H9 (cell line): ENCODE results near the gene BCL7C. TPM values are rescaled to one million over a fixed set of nuclear protein-coding genes. Genes with fewer than 3 reads are reported as not detected.

Source experiments
- DNase-seq: peaks from one replicate; pipeline ENCODE4 v3.0.0-alpha.2; 2017
- H2AFZ ChIP-seq: one replicate; pipeline ENCODE4 v1.6.1; 2013; ENCODE audit warnings: mild to moderate bottlenecking, low read length, control low read depth, moderate library complexity
- H2AK5ac ChIP-seq: 2 replicates; pipeline ENCODE4 v1.6.1; 2013; ENCODE audit warnings: low read length, control low read depth, mixed read lengths; ENCODE audit not compliant: insufficient read length
- H2BK120ac ChIP-seq: one replicate; pipeline ENCODE4 v1.6.1; 2013; ENCODE audit warnings: low read depth, mild to moderate bottlenecking, low read length, control low read depth, inconsistent platforms; ENCODE audit not compliant: poor library complexity, severe bottlenecking
- H2BK12ac ChIP-seq: 2 replicates; pipeline ENCODE4 v1.6.1; 2013; ENCODE audit warnings: low read length, control low read depth, mixed read lengths, low read depth; ENCODE audit not compliant: insufficient read length
- H2BK15ac ChIP-seq: 2 replicates; pipeline ENCODE4 v1.6.1; 2013; ENCODE audit warnings: low read depth, low read length, control low read depth
- H2BK20ac ChIP-seq: one replicate; pipeline ENCODE4 v1.6.1; 2013; ENCODE audit warnings: low read depth, mild to moderate bottlenecking, low read length, control low read depth, inconsistent platforms; ENCODE audit not compliant: poor library complexity, severe bottlenecking
- H2BK5ac ChIP-seq: 2 replicates; pipeline ENCODE4 v1.6.1; 2013; ENCODE audit warnings: low read length, control low read depth, mixed read lengths; ENCODE audit not compliant: insufficient read length
- H3K14ac ChIP-seq: 2 replicates; pipeline ENCODE4 v1.6.1; 2013; ENCODE audit warnings: low read length, control low read depth; ENCODE audit not compliant: insufficient read depth
- H3K18ac ChIP-seq: 2 replicates; pipeline ENCODE4 v1.6.1; 2013; ENCODE audit warnings: low read depth, mild to moderate bottlenecking, mixed read lengths, low read length, control low read depth; ENCODE audit not compliant: insufficient read length
- H3K23ac ChIP-seq: 2 replicates; pipeline ENCODE4 v1.6.1; 2013; ENCODE audit warnings: low read length, control low read depth, mixed read lengths, low read depth; ENCODE audit not compliant: insufficient read length
- H3K23me2 ChIP-seq: 2 replicates; pipeline ENCODE4 v1.6.1; 2013; ENCODE audit warnings: low read depth, mild to moderate bottlenecking, mixed read lengths, low read length, control low read depth; ENCODE audit not compliant: insufficient read length, poor library complexity, severe bottlenecking
- H3K27ac ChIP-seq: 2 replicates; pipeline ENCODE4 v1.5.1; 2013; ENCODE audit warnings: low read length, control low read depth, mixed read lengths, low read depth; ENCODE audit not compliant: insufficient read length
- H3K27me3 ChIP-seq: 2 replicates; pipeline ENCODE4 v1.6.1; 2013; ENCODE audit warnings: low read length, control low read depth, inconsistent platforms; ENCODE audit not compliant: insufficient read depth
- H3K4ac ChIP-seq: 2 replicates; pipeline ENCODE4 v1.6.1; 2013; ENCODE audit warnings: low read depth, mild to moderate bottlenecking, control low read depth, inconsistent platforms, low read length, moderate library complexity
- H3K4me1 ChIP-seq: 2 replicates; pipeline ENCODE4 v1.6.1; 2013; ENCODE audit warnings: low read length, control low read depth, inconsistent platforms; ENCODE audit not compliant: insufficient read depth
- H3K4me2 ChIP-seq: 2 replicates; pipeline ENCODE4 v1.6.1; 2013; ENCODE audit warnings: low read length, control low read depth, mixed read lengths; ENCODE audit not compliant: insufficient read length, insufficient read depth
- H3K56ac ChIP-seq: 2 replicates; pipeline ENCODE4 v1.6.1; 2013; ENCODE audit warnings: low read depth, mild to moderate bottlenecking, mixed read lengths, low read length, control low read depth; ENCODE audit not compliant: insufficient read length
- H3K79me1 ChIP-seq: 2 replicates; pipeline ENCODE4 v1.6.1; 2013; ENCODE audit warnings: low read depth, mild to moderate bottlenecking, moderate library complexity, low read length, control low read depth, inconsistent platforms; ENCODE audit not compliant: insufficient read depth, poor library complexity, severe bottlenecking
- H3K79me2 ChIP-seq: 2 replicates; pipeline ENCODE4 v1.6.1; 2013; ENCODE audit warnings: low read length, control low read depth, inconsistent platforms; ENCODE audit not compliant: insufficient read depth
- H3K9ac ChIP-seq: 2 replicates; pipeline ENCODE4 v1.6.1; 2013; ENCODE audit warnings: low read length, control low read depth, mixed read lengths; ENCODE audit not compliant: insufficient read length; ENCODE audit errors: extremely low read depth
- H3K9me3 ChIP-seq: one replicate; pipeline ENCODE4 v1.6.1; 2013; ENCODE audit warnings: low read depth, low read length, inconsistent platforms; ENCODE audit not compliant: control insufficient read depth
- H3T11ph ChIP-seq: one replicate; pipeline ENCODE4 v1.6.1; 2013; ENCODE audit warnings: mild to moderate bottlenecking, low read length, control low read depth, inconsistent platforms
- H4K20me1 ChIP-seq: one replicate; pipeline ENCODE4 v1.6.1; 2013; ENCODE audit not compliant: control insufficient read depth, insufficient read length, insufficient read depth
- H4K5ac ChIP-seq: 2 replicates; pipeline ENCODE4 v1.6.1; 2013; ENCODE audit warnings: low read depth, mild to moderate bottlenecking, mixed read lengths, low read length, control low read depth; ENCODE audit not compliant: insufficient read length
- H4K8ac ChIP-seq: replicated peaks from 2 replicates; pipeline ENCODE4 v1.6.1; 2013; ENCODE audit warnings: low read length, control low read depth, mixed read lengths, low read depth; ENCODE audit not compliant: insufficient read length
- H4K91ac ChIP-seq: 2 replicates; pipeline ENCODE4 v1.6.1; 2013; ENCODE audit warnings: low read depth, mild to moderate bottlenecking, moderate library complexity, mixed read lengths, low read length, control low read depth; ENCODE audit not compliant: insufficient read length
- H3K27ac Mint-ChIP-seq, 3 experiments: 2 replicates in 2 of 3; 3 replicates in 1 of 3; pipeline ENCODE4 v1.8.0; 2020 to 2021; ENCODE audit warnings: mixed read lengths in 3 of 3, mild to moderate bottlenecking in 1 of 3, moderate library complexity in 1 of 3
- H3K27me3 Mint-ChIP-seq: 2 replicates; pipeline ENCODE4 v1.8.0; 2021; ENCODE audit warnings: low read depth, mild to moderate bottlenecking, moderate library complexity, mixed read lengths
- H3K36me3 Mint-ChIP-seq, 3 experiments: 2 replicates in 2 of 3; 3 replicates in 1 of 3; pipeline ENCODE4 v1.8.0; 2020 to 2021; ENCODE audit warnings: low read depth in 3 of 3, mixed read lengths in 3 of 3; ENCODE audit not compliant: insufficient read depth in 1 of 3
- H3K4me1 Mint-ChIP-seq, 2 experiments: 2 replicates each; pipeline ENCODE4 v1.8.0; 2020; ENCODE audit warnings: mixed read lengths in 2 of 2
- H3K4me3 Mint-ChIP-seq, 2 experiments: 2 replicates in 1 of 2; 3 replicates in 1 of 2; pipeline ENCODE4 v1.8.0; 2020 to 2021; ENCODE audit warnings: mild to moderate bottlenecking in 2 of 2, mixed read lengths in 2 of 2, moderate library complexity in 1 of 2
- H3K9me3 Mint-ChIP-seq, 2 experiments: 2 replicates in 1 of 2; 3 replicates in 1 of 2; pipeline ENCODE4 v1.8.0; 2020; ENCODE audit warnings: mild to moderate bottlenecking in 2 of 2, mixed read lengths in 2 of 2, moderate library complexity in 1 of 2
- WGBS: extraction: QIAGEN DNeasy Blood & Tissue Kit; methylation state at CpG from one replicate; pipeline ENCODE4 v1.1.7; 2013; ENCODE audit warnings: missing lambda C conversion rate, low lambda C conversion rate, mixed read lengths; ENCODE audit not compliant: insufficient read length; ENCODE audit errors: extremely low coverage; 5-methylcytosine and 5-hydroxymethylcytosine counted together
- total RNA-seq: library from RNA; stranded (reverse); gene quantifications from 2 replicates; pipeline ENCODE4 v1.2.1, GENCODE V29; 2021
- TF ChIP-seq, protein P1 (sequence below): fragments of 200-600 bp; sonication (generic); conservative IDR thresholded peaks from 3 replicates; pipeline ENCODE4 v1.8.0; 2021; ENCODE audit warnings: antibody characterized with exemption, mild to moderate bottlenecking

Gene BCL7C
- total RNA-seq, 1 experiment from 2014 or later: 18.3 TPM

- no peaks in the 10 kb centered on the region for H3K27me3 ChIP-seq
- no peak overlapping the region for H3T11ph ChIP-seq
- H2BK20ac ChIP-seq: no peak overlapping the region
- H3K4me1 ChIP-seq: no peaks in the 10 kb centered on the region; the same call in 1 of the 2 replicates
- Mint-ChIP-seq H3K27me3 (peaks cover 6% of the 10 kb centered on the region), H3K4me1 (peaks cover 26 to 29% of the 10 kb centered on the region in 2 experiments), H3K36me3 (no peaks in the 10 kb centered on the region), H3K9me3 (no peaks in the 10 kb centered on the region; a peak in 1 of 5 replicates), H3K4me3 (no peak overlapping the region), H3K27ac (no peak overlapping the region)
- no peak overlapping the region for H3K14ac ChIP-seq
- H3K4ac ChIP-seq: no peak overlapping the region
- H4K8ac ChIP-seq: no peak overlapping the region
- no peak overlapping the region for H2AFZ ChIP-seq
- no peak overlapping the region for H3K56ac ChIP-seq
- WGBS: no CpG with 5 or more reads among the region's 4 CpGs
- no peaks in the 10 kb centered on the region for H3K9me3 ChIP-seq
- H2BK15ac ChIP-seq: no peak overlapping the region
- H3K79me2 ChIP-seq: no peaks in the 10 kb centered on the region
- no peak overlapping the region for H2BK12ac ChIP-seq
- DNase-seq: no peak
- H2BK120ac ChIP-seq: no peak overlapping the region
- no peak overlapping the region for H2AK5ac ChIP-seq
- H3K23me2 ChIP-seq: no peaks in the 10 kb centered on the region
- H4K91ac ChIP-seq: no peak overlapping the region
- H3K18ac ChIP-seq: no peak overlapping the region
- H3K9ac ChIP-seq: no peak overlapping the region
- H3K23ac ChIP-seq: no peak overlapping the region
- TF ChIP-seq, protein P1, sequence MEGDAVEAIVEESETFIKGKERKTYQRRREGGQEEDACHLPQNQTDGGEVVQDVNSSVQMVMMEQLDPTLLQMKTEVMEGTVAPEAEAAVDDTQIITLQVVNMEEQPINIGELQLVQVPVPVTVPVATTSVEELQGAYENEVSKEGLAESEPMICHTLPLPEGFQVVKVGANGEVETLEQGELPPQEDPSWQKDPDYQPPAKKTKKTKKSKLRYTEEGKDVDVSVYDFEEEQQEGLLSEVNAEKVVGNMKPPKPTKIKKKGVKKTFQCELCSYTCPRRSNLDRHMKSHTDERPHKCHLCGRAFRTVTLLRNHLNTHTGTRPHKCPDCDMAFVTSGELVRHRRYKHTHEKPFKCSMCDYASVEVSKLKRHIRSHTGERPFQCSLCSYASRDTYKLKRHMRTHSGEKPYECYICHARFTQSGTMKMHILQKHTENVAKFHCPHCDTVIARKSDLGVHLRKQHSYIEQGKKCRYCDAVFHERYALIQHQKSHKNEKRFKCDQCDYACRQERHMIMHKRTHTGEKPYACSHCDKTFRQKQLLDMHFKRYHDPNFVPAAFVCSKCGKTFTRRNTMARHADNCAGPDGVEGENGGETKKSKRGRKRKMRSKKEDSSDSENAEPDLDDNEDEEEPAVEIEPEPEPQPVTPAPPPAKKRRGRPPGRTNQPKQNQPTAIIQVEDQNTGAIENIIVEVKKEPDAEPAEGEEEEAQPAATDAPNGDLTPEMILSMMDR: no peak
- no peak overlapping the region for H2BK5ac ChIP-seq
- no peak overlapping the region for H3K27ac ChIP-seq
- H4K20me1 ChIP-seq: peaks cover 4% of the 10 kb centered on the region
- no peaks in the 10 kb centered on the region for H3K79me1 ChIP-seq
- H4K5ac ChIP-seq: no peak overlapping the region
- H3K4me2 ChIP-seq: no peak overlapping the region
These were observed 13.2 kb upstream of the BCL7C start for GRCh38 chr16:30907064-30907463.
